ENCODE measurements around the gene MTERF2.

GRCh38 chr12:106957583-106957982, 29.4 kb downstream of the MTERF2 start:
- TF ChIP-seq, protein P1, sequence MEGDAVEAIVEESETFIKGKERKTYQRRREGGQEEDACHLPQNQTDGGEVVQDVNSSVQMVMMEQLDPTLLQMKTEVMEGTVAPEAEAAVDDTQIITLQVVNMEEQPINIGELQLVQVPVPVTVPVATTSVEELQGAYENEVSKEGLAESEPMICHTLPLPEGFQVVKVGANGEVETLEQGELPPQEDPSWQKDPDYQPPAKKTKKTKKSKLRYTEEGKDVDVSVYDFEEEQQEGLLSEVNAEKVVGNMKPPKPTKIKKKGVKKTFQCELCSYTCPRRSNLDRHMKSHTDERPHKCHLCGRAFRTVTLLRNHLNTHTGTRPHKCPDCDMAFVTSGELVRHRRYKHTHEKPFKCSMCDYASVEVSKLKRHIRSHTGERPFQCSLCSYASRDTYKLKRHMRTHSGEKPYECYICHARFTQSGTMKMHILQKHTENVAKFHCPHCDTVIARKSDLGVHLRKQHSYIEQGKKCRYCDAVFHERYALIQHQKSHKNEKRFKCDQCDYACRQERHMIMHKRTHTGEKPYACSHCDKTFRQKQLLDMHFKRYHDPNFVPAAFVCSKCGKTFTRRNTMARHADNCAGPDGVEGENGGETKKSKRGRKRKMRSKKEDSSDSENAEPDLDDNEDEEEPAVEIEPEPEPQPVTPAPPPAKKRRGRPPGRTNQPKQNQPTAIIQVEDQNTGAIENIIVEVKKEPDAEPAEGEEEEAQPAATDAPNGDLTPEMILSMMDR (IDR thresholded peaks at IDR 0.05): no peak
- TF ChIP-seq POLR2A (IDR thresholded peaks at IDR 0.05): no peak
